GM12878 (cell line): ENCODE results near the gene ASAH2. TPM values are rescaled to one million over a fixed set of nuclear protein-coding genes. Genes with fewer than 3 reads are reported as not detected.

Experiments used
- ATF7 ChIP-seq: fragments of 450-650 bp; IDR thresholded peaks from 2 replicates; pipeline ENCODE4 v1.6.1; 2016; ENCODE audit warnings: low read depth, mild to moderate bottlenecking
- BRCA1 ChIP-seq: IDR thresholded peaks from 2 replicates; pipeline ENCODE4 v1.6.1; 2011; ENCODE audit warnings: low read depth, low read length, improper control_type of control experiment
- CBX5 ChIP-seq: sonication (generic); IDR thresholded peaks from 2 replicates; pipeline ENCODE4 v1.6.1; 2016; ENCODE audit warnings: low read depth, moderate library complexity, mild to moderate bottlenecking, inconsistent platforms
- CREM ChIP-seq: IDR thresholded peaks from 2 replicates; pipeline ENCODE4 v1.6.1; 2014; ENCODE audit warnings: antibody characterized with exemption, low read depth
- GATAD2B ChIP-seq: fragments of 450-650 bp; conservative IDR thresholded peaks from 2 replicates; pipeline ENCODE4 v1.6.1; 2017; ENCODE audit warnings: low read depth, mild to moderate bottlenecking, moderate library complexity
- IKZF2 ChIP-seq, 2 experiments: fragments of 450-650 bp; IDR thresholded peaks; 2 replicates each; pipeline ENCODE4 v1.6.1; 2017; ENCODE audit warnings: mild to moderate bottlenecking in 2 of 2, moderate library complexity in 2 of 2
- IRF4 ChIP-seq: IDR thresholded peaks from 2 replicates; pipeline ENCODE4 v1.6.1; 2011; ENCODE audit warnings: low read depth, low read length
- NFIC ChIP-seq: IDR thresholded peaks from 2 replicates; pipeline ENCODE4 v1.6.1; 2012; ENCODE audit warnings: low read depth, mild to moderate bottlenecking, inconsistent platforms, low read length, moderate library complexity
- NFYA ChIP-seq: IDR thresholded peaks from 2 replicates; pipeline ENCODE4 v1.6.1; 2011; ENCODE audit warnings: low read depth, mild to moderate bottlenecking, low read length, improper control_type of control experiment, borderline replicate concordance
- POLR2AphosphoS5 ChIP-seq: IDR thresholded peaks from 2 replicates; pipeline ENCODE4 v1.6.1; 2011; ENCODE audit warnings: mild to moderate bottlenecking, low read length, inconsistent platforms
- RELA ChIP-seq: fragments of 450-650 bp; IDR thresholded peaks from 2 replicates; pipeline ENCODE4 v1.8.0; 2014; ENCODE audit warnings: borderline replicate concordance; ENCODE audit not compliant: partially characterized antibody
- SIX5 ChIP-seq: IDR thresholded peaks from 2 replicates; pipeline ENCODE4 v1.6.1; 2011; ENCODE audit warnings: mild to moderate bottlenecking, low read depth, low read length, moderate library complexity; ENCODE audit not compliant: severe bottlenecking
- SP1 ChIP-seq: IDR thresholded peaks from one replicate; pipeline ENCODE4 v1.6.1; 2011; ENCODE audit warnings: low read depth, low read length
- SPI1 ChIP-seq: IDR thresholded peaks from 2 replicates; pipeline ENCODE4 v1.6.1; 2011; ENCODE audit warnings: low read depth, mild to moderate bottlenecking, low read length, moderate library complexity, borderline replicate concordance; ENCODE audit not compliant: insufficient read depth
- SREBF1 ChIP-seq: IDR thresholded peaks from 2 replicates; pipeline ENCODE4 v1.6.1; 2012; ENCODE audit warnings: mild to moderate bottlenecking, low read length
- SREBF2 ChIP-seq: IDR thresholded peaks from 2 replicates; pipeline ENCODE4 v1.6.1; 2012; ENCODE audit warnings: mild to moderate bottlenecking, low read length
- YY1 ChIP-seq: IDR thresholded peaks from 2 replicates; pipeline ENCODE4 v1.6.1; 2011; ENCODE audit warnings: low read depth, mild to moderate bottlenecking, low read length
- ZBED1 ChIP-seq: IDR thresholded peaks from 2 replicates; pipeline ENCODE4 v1.6.1; 2016; ENCODE audit warnings: borderline replicate concordance
- ZNF24 ChIP-seq: fragments of 450-650 bp; IDR thresholded peaks from 2 replicates; pipeline ENCODE4 v1.6.1; 2017; ENCODE audit warnings: antibody characterized with exemption, mild to moderate bottlenecking
- ZNF622 ChIP-seq: fragments of 450-650 bp; IDR thresholded peaks from 2 replicates; pipeline ENCODE4 v1.6.1; 2017; ENCODE audit warnings: mild to moderate bottlenecking, inconsistent platforms
- polyA plus RNA-seq, 11 experiments: library from polyadenylated mRNA; depleted of rRNA in 4 of 11; unstranded in 6 of 11; stranded (reverse) in 5 of 11; fragments of >200 nt; fragmentation: Nextera tagmentation in 4 of 11; fragmentation: Illumina TruSeq in 1 of 11; extraction: Ambion mirVana in 4 of 11; extraction: Trizol in 1 of 11; gene quantifications; 1 replicate in 1 of 11; 2 replicates in 10 of 11; pipeline versions ENCODE4 v1.2.1 to v1.2.3, GENCODE V29; 2011 to 2016; ENCODE audit warnings: inconsistent platforms in 2 of 11, missing spikeins in 2 of 11, low read depth in 1 of 11
- total RNA-seq, 4 experiments: library from RNA; depleted of rRNA in 3 of 4; stranded (reverse); fragments of >200 nt in 3 of 4; fragmentation: Illumina TruSeq in 1 of 4; extraction: Trizol in 1 of 4; gene quantifications; 2 replicates each; pipeline versions ENCODE4 v1.2.1 to v1.2.3, GENCODE V29; 2013 to 2021
- TF ChIP-seq, protein P1 (sequence below): IDR thresholded peaks from 2 replicates; pipeline ENCODE4 v1.6.1; 2012; ENCODE audit warnings: low read length, inconsistent platforms
- TF ChIP-seq, protein P2 (sequence below): fragments of 450-650 bp; IDR thresholded peaks from 2 replicates; pipeline ENCODE4 v1.6.1; 2017; ENCODE audit warnings: low read depth, mild to moderate bottlenecking, moderate library complexity
- TF ChIP-seq, protein P3 (sequence below): fragments of 450-650 bp; IDR thresholded peaks from 2 replicates; pipeline ENCODE4 v1.6.1; 2014; ENCODE audit warnings: mild to moderate bottlenecking
- TF ChIP-seq, protein P4 (sequence below): IDR thresholded peaks from 2 replicates; pipeline ENCODE4 v1.6.1; 2011; ENCODE audit warnings: borderline replicate concordance, low read depth, mild to moderate bottlenecking, moderate library complexity, mixed read lengths, low read length; ENCODE audit not compliant: insufficient read depth; ENCODE audit errors: extremely low read length
- TF ChIP-seq, protein P5 (sequence below): fragments of 450-650 bp; IDR thresholded peaks from 2 replicates; pipeline ENCODE4 v1.6.1; 2017; ENCODE audit warnings: mild to moderate bottlenecking, low read depth, inconsistent platforms; ENCODE audit not compliant: poor library complexity, severe bottlenecking

ASAH2 gene
- total and polyA plus RNA-seq, 10 of the 15 experiments (the other 5 are each of a cell fraction or from before 2014, with no cell fraction given), result 0.23 to 2.3 (median 1.1) TPM

DNA sequence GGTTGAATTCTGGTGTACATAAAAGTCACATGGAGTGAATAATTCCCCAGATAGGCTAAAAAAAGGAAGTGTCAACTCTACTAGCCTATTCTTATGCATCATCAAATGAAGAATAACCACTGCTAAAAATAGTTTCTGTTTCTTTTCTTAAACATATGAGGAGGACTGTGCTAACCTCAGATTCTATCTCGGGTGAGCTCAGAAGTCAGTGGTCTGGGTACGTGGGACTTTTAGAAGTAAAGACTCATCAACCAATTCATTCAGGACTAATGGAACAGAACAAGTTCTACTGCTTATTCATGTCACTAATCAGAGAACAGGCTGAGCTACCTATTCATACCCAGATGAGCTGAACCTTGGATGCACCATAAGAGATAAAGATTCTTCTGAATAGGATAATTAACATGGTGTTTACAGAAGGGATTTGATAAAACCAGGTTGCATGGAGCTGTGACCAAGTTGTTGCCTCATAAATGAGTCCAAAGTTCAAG, 9.5 kb upstream of the ASAH2 start (continued):
- TF ChIP-seq, protein P1, sequence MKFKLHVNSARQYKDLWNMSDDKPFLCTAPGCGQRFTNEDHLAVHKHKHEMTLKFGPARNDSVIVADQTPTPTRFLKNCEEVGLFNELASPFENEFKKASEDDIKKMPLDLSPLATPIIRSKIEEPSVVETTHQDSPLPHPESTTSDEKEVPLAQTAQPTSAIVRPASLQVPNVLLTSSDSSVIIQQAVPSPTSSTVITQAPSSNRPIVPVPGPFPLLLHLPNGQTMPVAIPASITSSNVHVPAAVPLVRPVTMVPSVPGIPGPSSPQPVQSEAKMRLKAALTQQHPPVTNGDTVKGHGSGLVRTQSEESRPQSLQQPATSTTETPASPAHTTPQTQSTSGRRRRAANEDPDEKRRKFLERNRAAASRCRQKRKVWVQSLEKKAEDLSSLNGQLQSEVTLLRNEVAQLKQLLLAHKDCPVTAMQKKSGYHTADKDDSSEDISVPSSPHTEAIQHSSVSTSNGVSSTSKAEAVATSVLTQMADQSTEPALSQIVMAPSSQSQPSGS, result peak; percentile 84
- TF ChIP-seq GATAD2B, result peak; percentile 56; the same call in 1 of the 2 replicates
- peak; percentile 31 for TF ChIP-seq RELA
- no peak for TF ChIP-seq NFYA
- no peak for TF ChIP-seq BRCA1
- no peak for TF ChIP-seq POLR2AphosphoS5
- TF ChIP-seq, protein P2, sequence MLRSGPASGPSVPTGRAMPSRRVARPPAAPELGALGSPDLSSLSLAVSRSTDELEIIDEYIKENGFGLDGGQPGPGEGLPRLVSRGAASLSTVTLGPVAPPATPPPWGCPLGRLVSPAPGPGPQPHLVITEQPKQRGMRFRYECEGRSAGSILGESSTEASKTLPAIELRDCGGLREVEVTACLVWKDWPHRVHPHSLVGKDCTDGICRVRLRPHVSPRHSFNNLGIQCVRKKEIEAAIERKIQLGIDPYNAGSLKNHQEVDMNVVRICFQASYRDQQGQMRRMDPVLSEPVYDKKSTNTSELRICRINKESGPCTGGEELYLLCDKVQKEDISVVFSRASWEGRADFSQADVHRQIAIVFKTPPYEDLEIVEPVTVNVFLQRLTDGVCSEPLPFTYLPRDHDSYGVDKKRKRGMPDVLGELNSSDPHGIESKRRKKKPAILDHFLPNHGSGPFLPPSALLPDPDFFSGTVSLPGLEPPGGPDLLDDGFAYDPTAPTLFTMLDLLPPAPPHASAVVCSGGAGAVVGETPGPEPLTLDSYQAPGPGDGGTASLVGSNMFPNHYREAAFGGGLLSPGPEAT, result peak; percentile 81
- no peak for TF ChIP-seq ZNF622
- TF ChIP-seq ATF7, result peak; percentile 89
- TF ChIP-seq SIX5, result no peak
- TF ChIP-seq, protein P3, sequence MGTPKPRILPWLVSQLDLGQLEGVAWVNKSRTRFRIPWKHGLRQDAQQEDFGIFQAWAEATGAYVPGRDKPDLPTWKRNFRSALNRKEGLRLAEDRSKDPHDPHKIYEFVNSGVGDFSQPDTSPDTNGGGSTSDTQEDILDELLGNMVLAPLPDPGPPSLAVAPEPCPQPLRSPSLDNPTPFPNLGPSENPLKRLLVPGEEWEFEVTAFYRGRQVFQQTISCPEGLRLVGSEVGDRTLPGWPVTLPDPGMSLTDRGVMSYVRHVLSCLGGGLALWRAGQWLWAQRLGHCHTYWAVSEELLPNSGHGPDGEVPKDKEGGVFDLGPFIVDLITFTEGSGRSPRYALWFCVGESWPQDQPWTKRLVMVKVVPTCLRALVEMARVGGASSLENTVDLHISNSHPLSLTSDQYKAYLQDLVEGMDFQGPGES, result no peak
- TF ChIP-seq, protein P4, sequence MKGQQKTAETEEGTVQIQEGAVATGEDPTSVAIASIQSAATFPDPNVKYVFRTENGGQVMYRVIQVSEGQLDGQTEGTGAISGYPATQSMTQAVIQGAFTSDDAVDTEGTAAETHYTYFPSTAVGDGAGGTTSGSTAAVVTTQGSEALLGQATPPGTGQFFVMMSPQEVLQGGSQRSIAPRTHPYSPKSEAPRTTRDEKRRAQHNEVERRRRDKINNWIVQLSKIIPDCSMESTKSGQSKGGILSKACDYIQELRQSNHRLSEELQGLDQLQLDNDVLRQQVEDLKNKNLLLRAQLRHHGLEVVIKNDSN, result no peak
- TF ChIP-seq, protein P5, sequence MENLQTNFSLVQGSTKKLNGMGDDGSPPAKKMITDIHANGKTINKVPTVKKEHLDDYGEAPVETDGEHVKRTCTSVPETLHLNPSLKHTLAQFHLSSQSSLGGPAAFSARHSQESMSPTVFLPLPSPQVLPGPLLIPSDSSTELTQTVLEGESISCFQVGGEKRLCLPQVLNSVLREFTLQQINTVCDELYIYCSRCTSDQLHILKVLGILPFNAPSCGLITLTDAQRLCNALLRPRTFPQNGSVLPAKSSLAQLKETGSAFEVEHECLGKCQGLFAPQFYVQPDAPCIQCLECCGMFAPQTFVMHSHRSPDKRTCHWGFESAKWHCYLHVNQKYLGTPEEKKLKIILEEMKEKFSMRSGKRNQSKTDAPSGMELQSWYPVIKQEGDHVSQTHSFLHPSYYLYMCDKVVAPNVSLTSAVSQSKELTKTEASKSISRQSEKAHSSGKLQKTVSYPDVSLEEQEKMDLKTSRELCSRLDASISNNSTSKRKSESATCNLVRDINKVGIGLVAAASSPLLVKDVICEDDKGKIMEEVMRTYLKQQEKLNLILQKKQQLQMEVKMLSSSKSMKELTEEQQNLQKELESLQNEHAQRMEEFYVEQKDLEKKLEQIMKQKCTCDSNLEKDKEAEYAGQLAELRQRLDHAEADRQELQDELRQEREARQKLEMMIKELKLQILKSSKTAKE, result peak; percentile 93
- TF ChIP-seq SP1, result peak; percentile 8
- TF ChIP-seq ZBED1, result peak; percentile 72; the same call in 1 of the 2 replicates
- TF ChIP-seq IKZF2 (IDR thresholded peaks at IDR 0.05), result peak; percentile 72 to 82; a peak in 3 of 4 replicates
- TF ChIP-seq CREM, result peak; percentile 68; the same call in 1 of the 2 replicates
- peak; percentile 89 for TF ChIP-seq SPI1
- TF ChIP-seq NFIC, result peak; percentile 89
- TF ChIP-seq IRF4, result 0 out of 2 replicates have a peak, but pooled peaks have one; percentile 22
- TF ChIP-seq CBX5, result no peak
- TF ChIP-seq SREBF2, result no peak
- TF ChIP-seq ZNF24, result no peak
- no peak for TF ChIP-seq YY1
- TF ChIP-seq SREBF1, result peak; percentile 70; the same call in 1 of the 2 replicates
